ENCODE measurements around the gene PCYT2.

The PCYT2 gene

GRCh38 chr17:81930142-81931125 lies 19.2 kb upstream of the PCYT2 start (continued):
- TF ChIP-seq MEIS1 (CRISPR knock-in tag; IDR thresholded peaks at IDR 0.05; ENCODE audit: borderline replicate concordance) (no peak), TCF7L2 (IDR thresholded peaks at IDR 0.05; ENCODE audit: borderline replicate concordance, low read depth, low read length) (no peak), ZNF174 (tag by site-specific recombination; IDR thresholded peaks at IDR 0.05) (no peak), ZNF555 (tag by site-specific recombination; conservative IDR thresholded peaks at IDR 0.05) (no peak), ZNF280C (tag by site-specific recombination; IDR thresholded peaks at IDR 0.05) (no peak), ZNF837 (tag by site-specific recombination; IDR thresholded peaks at IDR 0.05) (no peak), ZNF561 (tag by site-specific recombination; IDR thresholded peaks at IDR 0.05; ENCODE audit: borderline replicate concordance) (no peak), PRDM10 (tag by site-specific recombination; IDR thresholded peaks at IDR 0.05) (peak; percentile 73), ZNF560 (tag by site-specific recombination; IDR thresholded peaks at IDR 0.05; ENCODE audit: borderline replicate concordance) (no peak), ZNF175 (tag by site-specific recombination; IDR thresholded peaks at IDR 0.05) (no peak), ZNF324 (tag by site-specific recombination; IDR thresholded peaks at IDR 0.05) (no peak), ZNF248 (tag by site-specific recombination; IDR thresholded peaks at IDR 0.05) (no peak), ZNF501 (tag by site-specific recombination; IDR thresholded peaks at IDR 0.05) (no peak), ZNF626 (tag by site-specific recombination; IDR thresholded peaks at IDR 0.05) (no peak), ZNF10 (tag by site-specific recombination; IDR thresholded peaks at IDR 0.05) (no peak), ZNF660 (tag by site-specific recombination; IDR thresholded peaks at IDR 0.05) (no peak), ZNF423 (tag by site-specific recombination; IDR thresholded peaks at IDR 0.05) (no peak), BCL11A (tag by site-specific recombination; IDR thresholded peaks at IDR 0.05; ENCODE audit: low read depth) (no peak), SCRT1 (tag by site-specific recombination; IDR thresholded peaks at IDR 0.05; ENCODE audit: borderline replicate concordance) (peak; percentile 56; the same call in 1 of the 2 replicates), ZNF624 (tag by site-specific recombination; IDR thresholded peaks at IDR 0.05) (no peak), PATZ1 (tag by site-specific recombination; IDR thresholded peaks at IDR 0.05) (peak; percentile 36; the same call in 1 of the 2 replicates), ZNF449 (tag by site-specific recombination; IDR thresholded peaks at IDR 0.05) (no peak), AEBP2 (tag by site-specific recombination; IDR thresholded peaks at IDR 0.05; ENCODE audit: borderline replicate concordance) (no peak), ZNF24 (tag by site-specific recombination; IDR thresholded peaks at IDR 0.05) (no peak), ZNF580 (tag by site-specific recombination; IDR thresholded peaks at IDR 0.05) (no peak)

Measured in HEK293 (cell line).